HepG2 (cell line): ENCODE data around the gene NCKAP5L. TPM values are rescaled to one million over a fixed set of nuclear protein-coding genes. Genes with fewer than 3 reads are reported as not detected.

Experiments
- ARNT2 ChIP-seq: sonication (generic); formaldehyde crosslinking; IDR thresholded peaks from 2 replicates; pipeline ENCODE4 v1.8.0; 2022; ENCODE audit warnings: mild to moderate bottlenecking, low read depth, missing genetic modification reagents, moderate library complexity
- CEBPG ChIP-seq: IDR thresholded peaks from 2 replicates; pipeline ENCODE4 v1.6.1; 2016
- CHCHD3 ChIP-seq: sonication (generic); formaldehyde crosslinking; IDR thresholded peaks from 2 replicates; pipeline ENCODE4 v1.8.0; 2022; ENCODE audit warnings: mild to moderate bottlenecking, missing genetic modification reagents, moderate library complexity
- GABPA ChIP-seq, 2 experiments: IDR thresholded peaks; 2 replicates each; pipeline ENCODE4 v1.6.1; 2011 to 2016; ENCODE audit warnings: low read depth in 2 of 2, low read length in 1 of 2, missing biosample characterization in 1 of 2, missing genetic modification characterization in 1 of 2
- HMGXB4 ChIP-seq, 2 experiments: sonication (generic) in 1 of 2; formaldehyde crosslinking in 1 of 2; IDR thresholded peaks; 2 replicates each; pipeline versions ENCODE4 v1.4.0 to v1.6.1; 2018 to 2020; ENCODE audit warnings: missing genetic modification reagents in 2 of 2, borderline replicate concordance in 1 of 2, low read depth in 1 of 2, mild to moderate bottlenecking in 1 of 2, missing biosample characterization in 1 of 2
- MAX ChIP-seq: IDR thresholded peaks from 2 replicates; pipeline ENCODE4 v1.6.1; 2012; ENCODE audit warnings: inconsistent platforms
- RFX1 ChIP-seq: fragments of 450-650 bp; IDR thresholded peaks from 2 replicates; pipeline ENCODE4 v1.6.1; 2017
- RFX5 ChIP-seq: IDR thresholded peaks from 2 replicates; pipeline ENCODE4 v1.6.1; 2011; ENCODE audit warnings: low read depth, low read length, improper control_type of control experiment
- SOX6 ChIP-seq, 2 experiments: fragments of 450-650 bp in 1 of 2; sonication (generic) in 1 of 2; formaldehyde crosslinking in 1 of 2; IDR thresholded peaks; 2 replicates each; pipeline versions ENCODE4 v1.4.0 to v1.6.1; 2017 to 2020; ENCODE audit warnings: antibody characterized with exemption in 1 of 2, mild to moderate bottlenecking in 1 of 2, missing genetic modification reagents in 1 of 2
- SUZ12 ChIP-seq: fragments of 150-350 bp; IDR thresholded peaks from 2 replicates; pipeline ENCODE4 v1.6.1; 2014; ENCODE audit warnings: low read depth, low read length
- TBX2 ChIP-seq: sonication (generic); formaldehyde crosslinking; IDR thresholded peaks from 2 replicates; pipeline ENCODE4 v1.5.0; 2020; ENCODE audit warnings: missing genetic modification reagents, mild to moderate bottlenecking, borderline replicate concordance
- ZBTB21 ChIP-seq: sonication (generic); formaldehyde crosslinking; IDR thresholded peaks from 2 replicates; pipeline ENCODE4 v1.4.0; 2020; ENCODE audit warnings: missing genetic modification reagents
- ZBTB38 ChIP-seq: sonication (generic); formaldehyde crosslinking; IDR thresholded peaks from 2 replicates; pipeline ENCODE4 v1.5.1; 2020; ENCODE audit warnings: mild to moderate bottlenecking, missing genetic modification reagents
- ZNF10 ChIP-seq: sonication (generic); formaldehyde crosslinking; IDR thresholded peaks from 2 replicates; pipeline ENCODE4 v1.4.0; 2020; ENCODE audit warnings: mild to moderate bottlenecking, low read depth, missing genetic modification reagents, borderline replicate concordance
- ZNF136 ChIP-seq: sonication (generic); formaldehyde crosslinking; IDR thresholded peaks from 2 replicates; pipeline ENCODE4 v1.8.1; 2022; ENCODE audit warnings: low read depth, mild to moderate bottlenecking, moderate library complexity, missing genetic modification reagents
- ZNF142 ChIP-seq: sonication (generic); formaldehyde crosslinking; IDR thresholded peaks from 2 replicates; pipeline ENCODE4 v1.4.0; 2020; ENCODE audit warnings: missing genetic modification reagents
- ZNF180 ChIP-seq: sonication (generic); formaldehyde crosslinking; IDR thresholded peaks from 2 replicates; pipeline ENCODE4 v1.4.0; 2020; ENCODE audit warnings: low read depth, missing genetic modification reagents, borderline replicate concordance
- ZNF251 ChIP-seq: sonication (generic); formaldehyde crosslinking; IDR thresholded peaks from 2 replicates; pipeline ENCODE4 v1.9.0; 2021; ENCODE audit warnings: mild to moderate bottlenecking, missing genetic modification reagents
- ZNF547 ChIP-seq: sonication (generic); formaldehyde crosslinking; IDR thresholded peaks from 2 replicates; pipeline ENCODE4 v1.5.1; 2020; ENCODE audit warnings: mild to moderate bottlenecking, missing genetic modification reagents
- ZNF775 ChIP-seq: sonication (generic); formaldehyde crosslinking; IDR thresholded peaks from 2 replicates; pipeline ENCODE4 v1.4.0; 2020; ENCODE audit warnings: missing genetic modification reagents, mild to moderate bottlenecking, moderate library complexity, borderline replicate concordance
- ZSCAN25 ChIP-seq: sonication (generic); formaldehyde crosslinking; IDR thresholded peaks from 2 replicates; pipeline ENCODE4 v1.8.0; 2022; ENCODE audit warnings: mild to moderate bottlenecking, missing genetic modification reagents
- polyA plus RNA-seq, 8 experiments: library from polyadenylated mRNA; depleted of rRNA in 3 of 8; stranded (reverse) in 7 of 8; unstranded in 1 of 8; fragments of >200 nt; fragmentation: Illumina TruSeq in 4 of 8; extraction: Trizol in 4 of 8; gene quantifications; 2 replicates each; pipeline versions ENCODE4 v1.2.1 to v1.2.3, GENCODE V29; 2011 to 2016; ENCODE audit warnings: low read depth in 4 of 8, missing spikeins in 1 of 8, mixed read lengths in 1 of 8; ENCODE audit not compliant: insufficient read depth in 1 of 8
- total RNA-seq, 5 experiments: library from RNA; depleted of rRNA; stranded (reverse); fragments of >200 nt; fragmentation: Illumina TruSeq; extraction: Trizol; gene quantifications; 2 replicates each; pipeline ENCODE4 v1.2.3, GENCODE V29; 2016; ENCODE audit warnings: low read depth in 1 of 5

NCKAP5L gene
- total and polyA plus RNA-seq, 2 of the 13 experiments (the other 11 are each of a cell fraction or from before 2014, with no cell fraction given): 4.1 to 9.0 TPM

GRCh38 chr12:49828133-49829091 is at the start of gene NCKAP5L (continued):
- TF ChIP-seq ZNF142 (peak; percentile 97), ZNF180 (no peak), SUZ12 (no peak), ZNF10 (CRISPR knock-in tag) (no peak), ZBTB38 (CRISPR knock-in tag) (peak; percentile 24; the same call in 1 of the 2 replicates), RFX1 (no peak), SOX6 (IDR thresholded peaks at IDR 0.05) (no peak), SOX6 (CRISPR knock-in tag; IDR thresholded peaks at IDR 0.05) (0 out of 2 replicates have a peak, but pooled peaks have one; percentile 16), ZBTB21 (CRISPR knock-in tag) (no peak), ZSCAN25 (CRISPR knock-in tag) (peak; percentile 6; the same call in 1 of the 2 replicates), ZNF775 (CRISPR knock-in tag) (no peak; the same call in 1 of the 2 replicates), ZNF547 (CRISPR knock-in tag) (peak; percentile 42; the same call in 1 of the 2 replicates), HMGXB4 (CRISPR knock-in tag; IDR thresholded peaks at IDR 0.05; ENCODE audit: borderline replicate concordance in 1 of 2, low read depth in 1 of 2) (peak in 1 of 2 experiments; percentile 38; a peak in 2 of 4 replicates), GABPA (IDR thresholded peaks at IDR 0.05; ENCODE audit: low read depth, low read length) (peak; percentile 25; the same call in 1 of the 2 replicates), GABPA (CRISPR knock-in tag; IDR thresholded peaks at IDR 0.05; ENCODE audit: low read depth) (peak; percentile 81), CEBPG (CRISPR knock-in tag) (0 out of 2 replicates have a peak, but pooled peaks have one; percentile 4), MAX (peak; percentile 69), CHCHD3 (CRISPR knock-in tag) (no peak), ZNF251 (CRISPR knock-in tag) (no peak), ZNF136 (CRISPR knock-in tag) (peak; percentile 88), RFX5 (peak; percentile 32; the same call in 1 of the 2 replicates), ARNT2 (CRISPR knock-in tag) (peak; percentile 29; the same call in 1 of the 2 replicates), TBX2 (CRISPR knock-in tag) (peak; percentile 63; the same call in 1 of the 2 replicates)
